HCT116 (cell line): Measurements from ENCODE around the gene ZER1. TPM values are rescaled to one million over a fixed set of nuclear protein-coding genes. Genes with fewer than 3 reads are reported as not detected.

Source experiments
- ATAC-seq: fragments of 200-7000 bp; cut with Tn5 transposase; 2 replicates; pipeline ENCODE4 v1.9.1; 2020; ENCODE audit warnings: mild to moderate bottlenecking, moderate library complexity
- BruUV-seq: library from RNA; stranded (reverse); fragments of 400-500 nt; replicated peaks from 2 replicates; lab custom pipeline; 2021; lab: Mats Ljungman, UMichigan
- CTCF ChIA-PET: fragments of 300-600 bp; sonication (Branson Sonifier 250); formaldehyde crosslinking; loops from one replicate; lab custom pipeline; 2021; ENCODE audit warnings: antibody characterized with exemption; lab: Charles Lee
- POLR2A ChIA-PET: fragments of 300-600, 350-600 bp; sonication (Branson Sonifier 250); formaldehyde crosslinking; loops from one replicate; lab custom pipeline; 2021; ENCODE audit warnings: antibody characterized with exemption; lab: Charles Lee
- RAD21 ChIA-PET, 2 experiments: fragments of 300-600 bp; sonication (Branson Sonifier 250); formaldehyde crosslinking; loops; one replicate each; lab custom pipeline; 2023; ENCODE audit warnings: low total read pairs in 2 of 2; ENCODE audit not compliant: uncharacterized antibody in 2 of 2, unreplicated experiment in 2 of 2, low non-redundant PET in 1 of 2; lab: Charles Lee
- DNase-seq: peaks from one replicate; pipeline ENCODE4 v3.0.0-alpha.2; 2010; ENCODE audit warnings: low read depth, low spot score
- H2AFZ ChIP-seq: fragments of 200-600 bp; shearing (Covaris generic), sonication (generic); 2 replicates; pipeline ENCODE4 v1.6.1; 2017; ENCODE audit warnings: low read depth, mixed run types, mixed read lengths, antibody characterized with exemption, low read length; ENCODE audit not compliant: poor library complexity, severe bottlenecking
- H3K27ac ChIP-seq: 2 replicates; pipeline ENCODE4 v1.5.1; 2012; ENCODE audit warnings: low read depth, low read length
- H3K27me3 ChIP-seq: fragments of 200-600 bp; sonication (generic); 2 replicates; pipeline ENCODE4 v1.6.1; 2016; ENCODE audit warnings: mixed run types, low read length, mixed read lengths; ENCODE audit not compliant: insufficient read depth
- H3K36me3 ChIP-seq, 2 experiments: fragments of 200-500 bp in 1 of 2; fragments of 200-600 bp in 1 of 2; sonication (Bioruptor generic) in 1 of 2; sonication (generic) in 1 of 2; 2 replicates each; pipeline versions ENCODE4 v1.5.1 to v1.6.1; 2014 to 2016; ENCODE audit warnings: low read length in 2 of 2, inconsistent platforms in 1 of 2, mixed read lengths in 1 of 2, mixed run types in 1 of 2; ENCODE audit not compliant: insufficient read depth in 2 of 2, control insufficient read depth in 1 of 2
- H3K4me1 ChIP-seq, 2 experiments: fragments of 200-600 bp in 1 of 2; sonication (generic) in 1 of 2; 2 replicates each; pipeline versions ENCODE4 v1.5.1 to v1.6.1; 2012 to 2017; ENCODE audit warnings: low read length in 2 of 2, inconsistent platforms in 1 of 2, mild to moderate bottlenecking in 1 of 2, mixed read lengths in 1 of 2, mixed run types in 1 of 2, moderate library complexity in 1 of 2; ENCODE audit not compliant: insufficient read depth in 2 of 2, control insufficient read depth in 1 of 2
- H3K4me2 ChIP-seq: fragments of 200-600 bp; sonication (generic); 2 replicates; pipeline ENCODE4 v1.6.1; 2017; ENCODE audit warnings: mixed run types, low read length, mixed read lengths
- H3K4me3 ChIP-seq, 2 experiments: fragments of 200-600 bp in 1 of 2; sonication (generic) in 1 of 2; replicated peaks in 1 of 2; 2 replicates each; pipeline ENCODE4 v1.5.1; 2011 to 2016; ENCODE audit warnings: low read length in 2 of 2, control low read depth in 1 of 2, low read depth in 1 of 2, mild to moderate bottlenecking in 1 of 2, mixed read lengths in 1 of 2, mixed run types in 1 of 2
- H3K79me2 ChIP-seq: fragments of 200-600 bp; sonication (generic); 2 replicates; pipeline ENCODE4 v1.6.1; 2017; ENCODE audit warnings: mild to moderate bottlenecking, mixed run types, low read length, moderate library complexity, mixed read lengths; ENCODE audit not compliant: insufficient read depth
- H3K9ac ChIP-seq: fragments of 200-600 bp; sonication (generic); 2 replicates; pipeline ENCODE4 v1.6.1; 2016; ENCODE audit warnings: low read length, mixed read lengths
- H3K9me2 ChIP-seq: fragments of 200-600 bp; sonication (generic), shearing (Covaris generic); 2 replicates; pipeline ENCODE4 v1.6.1; 2017; ENCODE audit warnings: mixed run types, mild to moderate bottlenecking, moderate library complexity; ENCODE audit not compliant: insufficient read depth
- H3K9me3 ChIP-seq, 2 experiments: fragments of 200-500 bp in 1 of 2; fragments of 200-600 bp in 1 of 2; sonication (Bioruptor generic) in 1 of 2; sonication (generic) in 1 of 2; 2 replicates each; pipeline ENCODE4 v1.6.1; 2014 to 2017; ENCODE audit warnings: low read length in 2 of 2, mixed read lengths in 2 of 2, inconsistent platforms in 1 of 2, low read depth in 1 of 2, mild to moderate bottlenecking in 1 of 2, mixed run types in 1 of 2, moderate library complexity in 1 of 2; ENCODE audit not compliant: control insufficient read depth in 1 of 2, insufficient read depth in 1 of 2
- H4K20me1 ChIP-seq: fragments of 200-600 bp; sonication (generic), shearing (Covaris generic); 2 replicates; pipeline ENCODE4 v1.6.1; 2017; ENCODE audit warnings: mixed run types, mild to moderate bottlenecking, moderate library complexity; ENCODE audit not compliant: insufficient read depth
- CEBPB ChIP-seq: IDR thresholded peaks from 2 replicates; pipeline ENCODE4 v1.6.1; 2012; ENCODE audit warnings: low read depth
- ELF1 ChIP-seq: IDR thresholded peaks from 2 replicates; pipeline ENCODE4 v1.6.1; 2012; ENCODE audit warnings: low read depth, borderline replicate concordance
- POLR2A ChIP-seq: IDR thresholded peaks from 2 replicates; pipeline ENCODE4 v1.7.0; 2011; ENCODE audit warnings: borderline replicate concordance; ENCODE audit not compliant: insufficient read depth, insufficient read length; ENCODE audit errors: extremely low read depth
- RAD21 ChIP-seq: IDR thresholded peaks from 2 replicates; pipeline ENCODE4 v1.6.1; 2012; ENCODE audit warnings: low read depth, mild to moderate bottlenecking
- SIN3A ChIP-seq: IDR thresholded peaks from 2 replicates; pipeline ENCODE4 v1.6.1; 2012; ENCODE audit warnings: low read depth
- SP1 ChIP-seq: IDR thresholded peaks from 2 replicates; pipeline ENCODE4 v1.6.1; 2012; ENCODE audit warnings: low read depth
- YY1 ChIP-seq: IDR thresholded peaks from 2 replicates; pipeline ENCODE4 v1.6.1; 2011; ENCODE audit warnings: low read length, low read depth, moderate library complexity, mild to moderate bottlenecking; ENCODE audit not compliant: insufficient replicate concordance; ENCODE audit errors: extremely low read depth
- ZNF274 ChIP-seq: fragments of 200-500 bp; sonication (Bioruptor generic); IDR thresholded peaks from 2 replicates; pipeline ENCODE4 v1.6.1; 2014; ENCODE audit warnings: mild to moderate bottlenecking, low read depth, low read length, inconsistent platforms
- intact Hi-C: fragments of 100-400 bp; cut with micrococcal nuclease; formaldehyde crosslinking; loops from 2 replicates; pipeline ENCODE4 v1.10.0; 2022
- total RNA-seq: library from RNA; stranded (reverse); gene quantifications from one replicate; pipeline ENCODE4 v1.2.1, GENCODE V29; 2021; ENCODE audit not compliant: unreplicated experiment
- TF ChIP-seq, protein P1 (sequence below), 3 experiments: fragments of 200-600 bp in 1 of 3; sonication (generic) in 1 of 3; IDR thresholded peaks in 2 of 3; conservative IDR thresholded peaks in 1 of 3; 2 replicates each; pipeline ENCODE4 v1.5.1; 2012 to 2017; ENCODE audit warnings: low read depth in 2 of 3, low read length in 2 of 3, antibody characterized with exemption in 1 of 3, borderline replicate concordance in 1 of 3, control low read depth in 1 of 3, mild to moderate bottlenecking in 1 of 3, mixed read lengths in 1 of 3, mixed run types in 1 of 3, moderate library complexity in 1 of 3; ENCODE audit not compliant: insufficient read depth in 1 of 3
- TF ChIP-seq, protein P2 (sequence below): IDR thresholded peaks from 2 replicates; pipeline ENCODE4 v1.6.1; 2012
- TF ChIP-seq, protein P3 (sequence below): IDR thresholded peaks from 2 replicates; pipeline ENCODE4 v1.6.1; 2012

The ZER1 gene
- total RNA-seq, 1 experiment from 2014 or later = 18.0 TPM

DNA sequence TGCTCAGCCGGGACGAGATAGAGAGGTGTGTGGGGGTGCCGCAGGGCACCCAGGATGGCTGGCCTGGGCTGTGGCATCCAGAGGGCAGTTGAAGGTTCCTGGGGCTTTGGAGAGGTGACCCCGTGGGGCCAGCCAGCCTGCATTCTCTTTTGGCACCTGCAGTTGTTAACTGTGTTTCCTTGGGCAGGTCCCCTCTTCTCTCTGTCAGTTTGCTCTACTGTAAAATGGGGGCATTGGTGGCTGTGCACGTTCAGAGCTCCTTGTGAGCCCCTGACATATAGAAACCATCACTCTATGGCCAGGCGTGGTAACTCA is 56.3 kb downstream of the ZER1 start:
- Histone ChIP-seq H3K36me3 (peaks cover 5 to 8% of the 10 kb centered on the region in 2 experiments), H3K27ac (no peak overlapping the region), H3K4me1 (no peaks in the 10 kb centered on the region), H3K79me2 (no peaks in the 10 kb centered on the region), H3K4me2 (no peak overlapping the region), H3K27me3 (no peaks in the 10 kb centered on the region), H3K9ac (no peak overlapping the region), H4K20me1 (no peaks in the 10 kb centered on the region), H3K9me2 (no peaks in the 10 kb centered on the region), H2AFZ (no peak overlapping the region), H3K9me3 (no peaks in the 10 kb centered on the region), H3K4me3 (no peak overlapping the region)
- ChIA-PET CTCF (no interaction called here), POLR2A (no interaction called here), RAD21 (no interaction called here)
- TF ChIP-seq, protein P1, sequence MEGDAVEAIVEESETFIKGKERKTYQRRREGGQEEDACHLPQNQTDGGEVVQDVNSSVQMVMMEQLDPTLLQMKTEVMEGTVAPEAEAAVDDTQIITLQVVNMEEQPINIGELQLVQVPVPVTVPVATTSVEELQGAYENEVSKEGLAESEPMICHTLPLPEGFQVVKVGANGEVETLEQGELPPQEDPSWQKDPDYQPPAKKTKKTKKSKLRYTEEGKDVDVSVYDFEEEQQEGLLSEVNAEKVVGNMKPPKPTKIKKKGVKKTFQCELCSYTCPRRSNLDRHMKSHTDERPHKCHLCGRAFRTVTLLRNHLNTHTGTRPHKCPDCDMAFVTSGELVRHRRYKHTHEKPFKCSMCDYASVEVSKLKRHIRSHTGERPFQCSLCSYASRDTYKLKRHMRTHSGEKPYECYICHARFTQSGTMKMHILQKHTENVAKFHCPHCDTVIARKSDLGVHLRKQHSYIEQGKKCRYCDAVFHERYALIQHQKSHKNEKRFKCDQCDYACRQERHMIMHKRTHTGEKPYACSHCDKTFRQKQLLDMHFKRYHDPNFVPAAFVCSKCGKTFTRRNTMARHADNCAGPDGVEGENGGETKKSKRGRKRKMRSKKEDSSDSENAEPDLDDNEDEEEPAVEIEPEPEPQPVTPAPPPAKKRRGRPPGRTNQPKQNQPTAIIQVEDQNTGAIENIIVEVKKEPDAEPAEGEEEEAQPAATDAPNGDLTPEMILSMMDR (IDR thresholded peaks at IDR 0.05 in 2 of 3, conservative IDR thresholded peaks at IDR 0.05 in 1 of 3; ENCODE audit: borderline replicate concordance in 1 of 3, insufficient read depth in 1 of 3, low read depth in 2 of 3, low read length in 2 of 3) = no peak
- TF ChIP-seq RAD21 (no peak), ELF1 (no peak), YY1 (no peak), POLR2A (no peak), SIN3A (no peak), CEBPB (no peak), ZNF274 (no peak), SP1 (no peak)
- TF ChIP-seq, protein P2, sequence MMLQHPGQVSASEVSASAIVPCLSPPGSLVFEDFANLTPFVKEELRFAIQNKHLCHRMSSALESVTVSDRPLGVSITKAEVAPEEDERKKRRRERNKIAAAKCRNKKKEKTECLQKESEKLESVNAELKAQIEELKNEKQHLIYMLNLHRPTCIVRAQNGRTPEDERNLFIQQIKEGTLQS = no peak
- TF ChIP-seq, protein P3, sequence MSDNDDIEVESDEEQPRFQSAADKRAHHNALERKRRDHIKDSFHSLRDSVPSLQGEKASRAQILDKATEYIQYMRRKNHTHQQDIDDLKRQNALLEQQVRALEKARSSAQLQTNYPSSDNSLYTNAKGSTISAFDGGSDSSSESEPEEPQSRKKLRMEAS = no peak
- intact Hi-C loops = no loop called here
- ATAC-seq = no peak
- no TSS peak for BruUV-seq
- DNase-seq = no peak
